ENCODE results near the gene RAB1B. TPM values are rescaled to one million over a fixed set of nuclear protein-coding genes. Genes with fewer than 3 reads are reported as not detected.

The RAB1B gene
- total RNA-seq, 1 donor from 2014 or later = 120 TPM

DNA sequence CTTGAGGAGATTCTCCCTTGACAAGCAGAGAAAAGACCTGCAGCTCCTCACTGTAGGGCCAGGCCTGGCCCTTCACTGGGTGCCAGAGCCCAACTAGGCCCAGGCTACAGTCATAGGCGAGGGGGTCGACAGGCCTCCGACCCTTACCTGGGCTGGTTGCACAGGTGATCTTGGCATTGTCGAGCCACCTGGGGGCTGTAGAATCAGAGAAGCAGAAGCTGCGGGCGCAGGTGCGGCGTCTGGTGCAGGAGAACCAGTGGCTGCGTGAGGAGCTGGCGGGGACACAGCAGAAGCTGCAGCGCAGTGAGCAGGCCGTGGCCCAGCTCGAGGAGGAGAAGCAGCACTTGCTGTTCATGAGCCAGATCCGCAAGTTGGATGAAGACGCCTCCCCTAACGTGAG, 6.9 kb upstream of the RAB1B start:
- H3K4me1 ChIP-seq (ENCODE audit: insufficient read depth, low read length) = peaks cover 16% of the 10 kb centered on the region
- peaks cover 54% of the 10 kb centered on the region for H4K20me1 ChIP-seq (ENCODE audit: insufficient read depth, low read length)
- H3K27ac ChIP-seq (ENCODE audit: low read depth, low read length) = no peak overlapping the region
- TF ChIP-seq, protein P1, sequence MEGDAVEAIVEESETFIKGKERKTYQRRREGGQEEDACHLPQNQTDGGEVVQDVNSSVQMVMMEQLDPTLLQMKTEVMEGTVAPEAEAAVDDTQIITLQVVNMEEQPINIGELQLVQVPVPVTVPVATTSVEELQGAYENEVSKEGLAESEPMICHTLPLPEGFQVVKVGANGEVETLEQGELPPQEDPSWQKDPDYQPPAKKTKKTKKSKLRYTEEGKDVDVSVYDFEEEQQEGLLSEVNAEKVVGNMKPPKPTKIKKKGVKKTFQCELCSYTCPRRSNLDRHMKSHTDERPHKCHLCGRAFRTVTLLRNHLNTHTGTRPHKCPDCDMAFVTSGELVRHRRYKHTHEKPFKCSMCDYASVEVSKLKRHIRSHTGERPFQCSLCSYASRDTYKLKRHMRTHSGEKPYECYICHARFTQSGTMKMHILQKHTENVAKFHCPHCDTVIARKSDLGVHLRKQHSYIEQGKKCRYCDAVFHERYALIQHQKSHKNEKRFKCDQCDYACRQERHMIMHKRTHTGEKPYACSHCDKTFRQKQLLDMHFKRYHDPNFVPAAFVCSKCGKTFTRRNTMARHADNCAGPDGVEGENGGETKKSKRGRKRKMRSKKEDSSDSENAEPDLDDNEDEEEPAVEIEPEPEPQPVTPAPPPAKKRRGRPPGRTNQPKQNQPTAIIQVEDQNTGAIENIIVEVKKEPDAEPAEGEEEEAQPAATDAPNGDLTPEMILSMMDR (IDR thresholded peaks at IDR 0.05; ENCODE audit: insufficient read depth, low read depth, low read length) = no peak
- no peak for TF ChIP-seq EZH2 (IDR thresholded peaks at IDR 0.05; ENCODE audit: insufficient read depth, low read length)
- Mint-ChIP-seq H3K4me1 (ENCODE audit: low read depth, unreplicated experiment) (peaks cover 3% of the 10 kb centered on the region), H3K27ac (ENCODE audit: unreplicated experiment) (no peak overlapping the region), H3K27me3 (ENCODE audit: low read depth, unreplicated experiment) (no peaks in the 10 kb centered on the region), H3K4me3 (ENCODE audit: unreplicated experiment) (no peak overlapping the region), H3K36me3 (ENCODE audit: low read depth, unreplicated experiment) (peaks cover 22% of the 10 kb centered on the region), H3K9me3 (ENCODE audit: unreplicated experiment) (no peaks in the 10 kb centered on the region)
- FAIRE-seq (no peak), DNase-seq (ENCODE audit: low read depth) (no peak)
- peaks cover 11% of the 10 kb centered on the region for H3K36me3 ChIP-seq (ENCODE audit: insufficient read depth, low read length)
- peaks cover 25% of the 10 kb centered on the region for H3K79me2 ChIP-seq (ENCODE audit: insufficient read depth, low read length)
- H3K9me3 ChIP-seq (ENCODE audit: insufficient read depth, low read depth, low read length) = no peaks in the 10 kb centered on the region
- H3K4me2 ChIP-seq (ENCODE audit: low read length) = no peak overlapping the region
- no peak overlapping the region for H3K9ac ChIP-seq (ENCODE audit: low read length)
- no peak overlapping the region for H3K4me3 ChIP-seq (ENCODE audit: insufficient read depth, low read depth, low read length)
- no peak overlapping the region for H2AFZ ChIP-seq (ENCODE audit: low read depth, low read length)
- H3K27me3 ChIP-seq (ENCODE audit: insufficient read depth, low read length) = no peaks in the 10 kb centered on the region

DNA sequence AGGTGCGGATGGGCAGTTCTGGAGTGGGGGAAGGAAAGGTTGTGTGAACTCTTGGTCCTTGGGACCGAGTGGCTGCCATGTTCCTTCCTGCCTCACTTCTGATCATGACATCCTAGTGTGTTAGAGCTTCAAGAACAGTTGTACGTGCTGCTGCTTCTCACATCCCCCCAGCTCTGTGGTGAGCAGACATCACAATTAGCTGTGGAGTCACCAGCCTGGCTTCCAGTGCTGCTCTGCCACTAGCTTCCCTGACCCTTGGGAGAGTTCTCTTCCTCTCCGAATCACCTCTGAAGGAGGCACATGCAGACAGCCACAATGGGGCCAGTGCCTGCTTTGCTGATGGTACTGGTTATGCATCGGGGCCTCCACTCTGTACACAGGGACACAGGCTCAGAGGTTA, 6.2 kb upstream of the RAB1B start:
- Histone ChIP-seq H3K4me3 (ENCODE audit: insufficient read depth, low read depth, low read length) (no peak overlapping the region), H3K9ac (ENCODE audit: low read length) (no peak overlapping the region), H3K27me3 (ENCODE audit: insufficient read depth, low read length) (no peaks in the 10 kb centered on the region), H4K20me1 (ENCODE audit: insufficient read depth, low read length) (peaks cover 54% of the 10 kb centered on the region), H3K79me2 (ENCODE audit: insufficient read depth, low read length) (peaks cover 25% of the 10 kb centered on the region), H3K27ac (ENCODE audit: low read depth, low read length) (no peak overlapping the region), H3K4me1 (ENCODE audit: insufficient read depth, low read length) (peaks cover 15% of the 10 kb centered on the region), H3K4me2 (ENCODE audit: low read length) (no peak overlapping the region), H3K9me3 (ENCODE audit: insufficient read depth, low read depth, low read length) (no peaks in the 10 kb centered on the region), H3K36me3 (ENCODE audit: insufficient read depth, low read length) (peaks cover 11% of the 10 kb centered on the region), H2AFZ (ENCODE audit: low read depth, low read length) (no peak overlapping the region)
- Mint-ChIP-seq H3K9me3 (ENCODE audit: unreplicated experiment) (no peaks in the 10 kb centered on the region), H3K4me1 (ENCODE audit: low read depth, unreplicated experiment) (peaks cover 3% of the 10 kb centered on the region), H3K36me3 (ENCODE audit: low read depth, unreplicated experiment) (peaks cover 25% of the 10 kb centered on the region), H3K27ac (ENCODE audit: unreplicated experiment) (no peak overlapping the region), H3K4me3 (ENCODE audit: unreplicated experiment) (no peak overlapping the region), H3K27me3 (ENCODE audit: low read depth, unreplicated experiment) (no peaks in the 10 kb centered on the region)
- DNase-seq (ENCODE audit: low read depth) = no peak
- no peak for FAIRE-seq
- TF ChIP-seq, protein P1 (IDR thresholded peaks at IDR 0.05; ENCODE audit: insufficient read depth, low read depth, low read length) = no peak
- no peak for TF ChIP-seq EZH2 (IDR thresholded peaks at IDR 0.05; ENCODE audit: insufficient read depth, low read length)

DNA sequence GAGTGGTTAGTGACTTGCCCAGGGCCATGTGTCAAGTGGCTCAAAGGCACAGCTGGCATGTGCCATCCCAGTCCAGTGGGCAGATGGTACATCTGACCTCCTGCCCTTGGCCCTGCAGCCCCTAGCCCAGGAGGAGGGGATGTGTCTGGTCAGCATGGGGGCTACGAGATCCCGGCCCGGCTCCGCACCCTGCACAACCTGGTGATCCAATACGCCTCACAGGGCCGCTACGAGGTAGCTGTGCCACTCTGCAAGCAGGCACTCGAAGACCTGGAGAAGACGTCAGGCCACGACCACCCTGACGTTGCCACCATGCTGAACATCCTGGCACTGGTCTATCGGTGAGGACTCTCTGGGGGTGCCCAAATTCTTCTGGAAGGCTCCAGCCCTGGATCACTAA, 5.7 kb upstream of the RAB1B start:
- peaks cover 4% of the 10 kb centered on the region for H3K4me1 Mint-ChIP-seq (ENCODE audit: low read depth, unreplicated experiment)

More for the DNA sequence above, 5.7 kb upstream of the RAB1B start:
- Histone ChIP-seq H3K4me3 (ENCODE audit: insufficient read depth, low read depth, low read length) (no peak overlapping the region), H3K36me3 (ENCODE audit: insufficient read depth, low read length) (peaks cover 11% of the 10 kb centered on the region), H2AFZ (ENCODE audit: low read depth, low read length) (no peak overlapping the region), H3K79me2 (ENCODE audit: insufficient read depth, low read length) (peaks cover 25% of the 10 kb centered on the region), H3K27me3 (ENCODE audit: insufficient read depth, low read length) (no peaks in the 10 kb centered on the region), H3K4me1 (ENCODE audit: insufficient read depth, low read length) (peaks cover 16% of the 10 kb centered on the region), H3K27ac (ENCODE audit: low read depth, low read length) (no peak overlapping the region), H3K9me3 (ENCODE audit: insufficient read depth, low read depth, low read length) (no peaks in the 10 kb centered on the region), H3K9ac (ENCODE audit: low read length) (no peak overlapping the region), H3K4me2 (ENCODE audit: low read length) (no peak overlapping the region), H4K20me1 (ENCODE audit: insufficient read depth, low read length) (peaks cover 54% of the 10 kb centered on the region)
- H3K36me3 Mint-ChIP-seq (ENCODE audit: low read depth, unreplicated experiment) = peaks cover 26% of the 10 kb centered on the region
- TF ChIP-seq, protein P1 (IDR thresholded peaks at IDR 0.05; ENCODE audit: insufficient read depth, low read depth, low read length) = no peak
- TF ChIP-seq EZH2 (IDR thresholded peaks at IDR 0.05; ENCODE audit: insufficient read depth, low read length) = no peak
- no peak overlapping the region for H3K27ac Mint-ChIP-seq (ENCODE audit: unreplicated experiment)
- no peak overlapping the region for H3K4me3 Mint-ChIP-seq (ENCODE audit: unreplicated experiment)
- FAIRE-seq (no peak), DNase-seq (ENCODE audit: low read depth) (no peak)
- no peaks in the 10 kb centered on the region for H3K27me3 Mint-ChIP-seq (ENCODE audit: low read depth, unreplicated experiment)
- H3K9me3 Mint-ChIP-seq (ENCODE audit: unreplicated experiment) = no peaks in the 10 kb centered on the region

Measured in astrocyte (in vitro differentiated cells and primary cell).